Heart left ventricle (tissue), 16 donors: ENCODE measurements around the gene CNIH3. TPM values are rescaled to one million over a fixed set of nuclear protein-coding genes. Genes with fewer than 3 reads are reported as not detected.

Experiments
- ATAC-seq, 4 donors: fragments of 200-7000 bp; cut with Tn5 transposase; one replicate each; pipeline ENCODE4 v1.9.1; 2020 to 2022; ENCODE audit warnings: moderate library complexity in 4 of 4, mild to moderate bottlenecking in 3 of 4, moderate number of reproducible peaks in 1 of 4
- DNase-seq, 5 donors: peaks; one replicate each; pipeline ENCODE4 v3.0.0-alpha.2; 2020
- H3K27ac ChIP-seq, 12 donors: fragments of 200-600 bp; sonication (generic) in 4 of 12; one replicate each; pipeline versions ENCODE4 v1.5.0 to v1.8.0; 2016 to 2022; ENCODE audit warnings: mild to moderate bottlenecking in 2 of 12
- H3K27me3 ChIP-seq, 9 donors: fragments of 200-600 bp; sonication (generic) in 2 of 9; one replicate each; pipeline versions ENCODE4 v1.5.1 to v1.8.0; 2016 to 2022; ENCODE audit warnings: mild to moderate bottlenecking in 3 of 9
- H3K36me3 ChIP-seq, 9 donors: fragments of 200-600 bp; sonication (generic) in 2 of 9; one replicate each; pipeline versions ENCODE4 v1.5.0 to v1.8.0; 2018 to 2022; ENCODE audit warnings: mild to moderate bottlenecking in 2 of 9
- H3K4me1 ChIP-seq, 12 donors: fragments of 200-600 bp; sonication (generic) in 4 of 12; one replicate each; pipeline versions ENCODE4 v1.5.0 to v1.8.0; 2016 to 2022; ENCODE audit warnings: mild to moderate bottlenecking in 3 of 12
- H3K4me3 ChIP-seq, 12 donors: fragments of 200-600 bp; sonication (generic) in 4 of 12; one replicate each; pipeline versions ENCODE4 v1.5.0 to v1.8.0; 2017 to 2022; ENCODE audit warnings: mild to moderate bottlenecking in 9 of 12, moderate library complexity in 4 of 12
- H3K9me3 ChIP-seq, 12 donors: fragments of 200-600 bp; sonication (generic) in 4 of 12; one replicate each; pipeline versions ENCODE4 v1.5.0 to v1.8.0; 2016 to 2022; ENCODE audit warnings: mild to moderate bottlenecking in 1 of 12
- CTCF ChIP-seq, 12 donors: fragments of 200-600 bp; sonication (generic) in 4 of 12; IDR thresholded peaks; one replicate each; pipeline versions ENCODE4 v1.5.0 to v1.8.0; 2018 to 2022; ENCODE audit warnings: antibody characterized with exemption in 12 of 12, mild to moderate bottlenecking in 5 of 12
- POLR2A ChIP-seq, 2 donors: fragments of 450-650 bp; IDR thresholded peaks; one replicate each; pipeline ENCODE4 v1.6.1; 2017; ENCODE audit warnings: antibody characterized with exemption in 2 of 2, mild to moderate bottlenecking in 2 of 2, moderate library complexity in 2 of 2
- WGBS, 4 donors: extraction: QIAGEN DNeasy Blood & Tissue Kit in 2 of 4; methylation state at CpG; one replicate each; pipeline versions ENCODE4 v1.1.5 to v1.1.7; 2013 to 2018; 5-methylcytosine and 5-hydroxymethylcytosine counted together
- intact Hi-C, 10 donors: fragments of 100-400 bp; cut with DNase I; formaldehyde crosslinking; loops; one replicate each; pipeline versions ENCODE4 v1.11.1 to v1.14.2; 2022
- polyA plus RNA-seq, 2 donors: library from polyadenylated mRNA; stranded (reverse); fragments of 200-250 nt; gene quantifications; one replicate each; pipeline ENCODE4 v1.2.3, GENCODE V29; 2013
- total RNA-seq, 9 donors: library from RNA; depleted of rRNA in 2 of 9; stranded (reverse); fragments of >200 nt in 2 of 9; fragmentation: NEBNext Ultra II Directional in 3 of 9; extraction: Animal tissue kit (Norgen Biotek cat#: 25700) in 3 of 9; gene quantifications; one replicate each; pipeline versions ENCODE4 v1.1.0 to v1.2.4, GENCODE V29; 2016 to 2023
- donor health status: ischemic (EF 13 %, LVEDD 7.1; RV severe dilation, severe dysfunction).
- donor health status: healthy with polysubstance abuse.
- donor health status: DM: no; HTN: yes; CAD: no.
- donor health status: DM: no; HTN: no; CAD: no.
- donor health status: ischemic (EF 25% LVEDD 6.9; RV normal size, moderate dysfunction).
- donor health status: ischemic (EF 25% LVEDD 5.7; RV mildly dilated, moderate dysfunction).
- donor health status: healthy.
- donor health status: DM: yes; HTN: yes; CAD: no.
- donor health status: ischemic (EF 35%, LVEDD 5.7; RV mildly dilated, moderate dysfunction).
- donor health status: nonischemic (EF 11% LVEDD 7.7; RV severe dilation, severe dysfunction).
- donor health status: DM: yes; HTN: yes; CAD: no.
- donor health status: PGD.
- donor health status: ischemic (EF 29% LVEDD 5.4; RV normal size, mild dysfunction).
- donor health status: nonischemic (EF 23%, LVEDD 6.1; RV moderate dilation, normal function).

The CNIH3 gene
- total and polyA plus RNA-seq, 11 donors, result 0.34 to 2.6 (median 0.62) TPM; not detected in 2

DNA sequence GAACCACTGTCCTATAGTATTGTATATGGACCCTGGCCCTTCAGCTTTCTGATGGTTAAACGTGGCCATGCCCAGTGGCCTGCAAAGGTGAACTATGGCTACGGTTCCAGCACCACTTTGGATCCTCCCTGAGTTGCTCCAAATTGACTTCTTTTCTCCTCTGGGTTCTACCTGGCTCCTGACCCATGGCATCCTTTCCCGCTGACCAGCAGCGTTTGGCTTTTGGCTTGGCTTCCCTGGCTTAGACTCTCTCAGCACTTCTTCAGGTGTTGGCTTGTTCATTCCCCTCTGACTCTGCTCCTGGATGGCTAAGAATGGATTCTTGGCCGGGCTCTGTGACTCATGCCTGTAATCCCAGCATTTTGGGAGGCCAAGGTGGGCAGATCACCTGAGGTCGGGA lies 152.9 kb downstream of the CNIH3 start:
- Histone ChIP-seq H3K36me3 (no peaks in the 10 kb centered on the region), H3K9me3 (no peaks in the 10 kb centered on the region), H3K4me1 (peaks cover 0 to 3% (median 0%) of the 10 kb centered on the region in 12 donors), H3K4me3 (no peak overlapping the region), H3K27ac (no peak overlapping the region), H3K27me3 (no peaks in the 10 kb centered on the region)
- intact Hi-C loops, result no loop called here
- TF ChIP-seq CTCF (IDR thresholded peaks at IDR 0.05), result no peak
- no peak for TF ChIP-seq POLR2A (IDR thresholded peaks at IDR 0.05)
- 83 to 93% (median 88%) methylated on average over 6 of the region's 6 CpGs for WGBS, 4 donors
- DNase-seq (no peak), ATAC-seq (no peak)

- WGBS, 4 donors, result 73 to 81% (median 79%) methylated on average over 7 of the region's 7 CpGs
- no peak for ATAC-seq
These were observed 153.6 kb downstream of the CNIH3 start for GRCh38 chr1:224769452-224770335.

DNA sequence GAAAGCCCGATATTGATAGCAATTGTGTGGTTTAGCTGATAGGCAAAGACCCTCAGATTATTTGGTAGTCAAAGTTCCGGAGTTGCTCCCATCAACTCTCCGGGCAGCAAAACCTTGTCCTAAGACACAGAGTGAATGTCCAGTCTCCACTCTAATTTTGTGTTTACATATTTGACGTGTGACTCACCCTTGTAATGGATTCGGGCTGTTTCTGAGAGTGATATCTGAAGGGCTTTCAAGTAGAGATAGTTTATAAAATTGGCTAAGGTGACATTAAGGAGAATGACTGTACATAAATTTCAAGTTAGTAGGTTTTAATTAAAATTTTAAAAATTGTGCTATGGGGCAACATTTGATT lies 154.2 kb downstream of the CNIH3 start:
- TF ChIP-seq POLR2A (IDR thresholded peaks at IDR 0.05) (no peak), CTCF (IDR thresholded peaks at IDR 0.05) (no peak)
- ATAC-seq (peak in 1 of 4 donors; percentile 50), DNase-seq (no peak)
- intact Hi-C loops, result no loop called here
- WGBS, 4 donors, result 49 to 58% (median 55%) methylated on average over 5 of the region's 5 CpGs
- Histone ChIP-seq H3K4me3 (no peak overlapping the region), H3K36me3 (no peaks in the 10 kb centered on the region), H3K27me3 (no peaks in the 10 kb centered on the region), H3K27ac (no peak overlapping the region), H3K4me1 (peaks cover 0 to 3% (median 0%) of the 10 kb centered on the region in 12 donors), H3K9me3 (no peaks in the 10 kb centered on the region)

More at GRCh38 chr1:224769452-224770335, 153.6 kb downstream of the CNIH3 start:
- TF ChIP-seq CTCF (IDR thresholded peaks at IDR 0.05) (no peak), POLR2A (IDR thresholded peaks at IDR 0.05) (no peak)
- no peak overlapping the region for H3K27ac ChIP-seq
- no peak for DNase-seq
- H3K27me3 ChIP-seq, result no peaks in the 10 kb centered on the region
- peaks cover 0 to 3% (median 0%) of the 10 kb centered on the region in 12 donors for H3K4me1 ChIP-seq
- H3K9me3 ChIP-seq, result no peaks in the 10 kb centered on the region
- intact Hi-C loops, result no loop called here
- no peak overlapping the region for H3K4me3 ChIP-seq
- H3K36me3 ChIP-seq, result no peaks in the 10 kb centered on the region

DNA sequence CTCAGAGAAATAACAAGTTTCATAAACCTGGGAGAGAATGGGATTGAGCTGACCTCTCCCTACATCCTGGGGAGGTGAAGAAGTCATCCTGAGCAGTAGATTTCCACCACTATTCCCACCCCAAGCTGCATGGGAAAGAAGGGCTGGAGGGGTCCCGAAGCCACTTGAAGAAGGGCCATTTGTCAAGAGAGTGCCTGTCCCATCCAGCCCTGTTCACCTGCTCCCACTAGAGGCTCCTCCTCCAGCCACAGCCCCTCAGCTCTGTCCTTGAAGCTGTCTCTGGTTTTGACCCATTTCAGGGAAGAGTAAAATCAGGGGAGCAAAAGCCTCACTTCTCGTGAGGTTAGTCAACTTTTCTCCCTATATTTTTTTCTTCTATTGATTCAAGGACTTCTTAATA lies 157.5 kb downstream of the CNIH3 start:
- Histone ChIP-seq H3K36me3 (no peaks in the 10 kb centered on the region), H3K27me3 (no peaks in the 10 kb centered on the region), H3K4me1 (peaks cover 0 to 3% (median 0%) of the 10 kb centered on the region in 12 donors), H3K27ac (no peak overlapping the region), H3K4me3 (no peak overlapping the region), H3K9me3 (no peaks in the 10 kb centered on the region)
- DNase-seq (no peak), ATAC-seq (no peak)
- intact Hi-C loops, result no loop called here
- WGBS, 4 donors, result 89 to 91% (median 90%) methylated on average over 2 of the region's 2 CpGs
- no peak for TF ChIP-seq POLR2A (IDR thresholded peaks at IDR 0.05)
- TF ChIP-seq CTCF (IDR thresholded peaks at IDR 0.05), result no peak
